RWPE1 (cell line): ENCODE data around the gene B3GLCT.

Source experiments
- CTCF ChIA-PET: fragments of 350-600 bp; sonication (Branson Sonifier 250); formaldehyde crosslinking; extraction: SDS; loops from one replicate; lab custom pipeline; 2021; lab: Yijun Ruan, JAX
- POLR2A ChIA-PET: fragments of 400-600 bp; formaldehyde crosslinking; extraction: SDS; loops from one replicate; lab custom pipeline; 2020; ENCODE audit warnings: antibody characterized with exemption; ENCODE audit not compliant: low non-redundant PET; lab: Yijun Ruan, JAX
- DNase-seq: peaks from one replicate; pipeline ENCODE4 v3.0.0; 2012; ENCODE audit warnings: low spot score
- H3K27ac ChIP-seq: fragments of 450-650 bp; 2 replicates; pipeline ENCODE4 v1.5.1; 2017
- TF ChIP-seq, protein P1 (sequence below): fragments of 450-650 bp; conservative IDR thresholded peaks from 2 replicates; pipeline ENCODE4 v1.5.1; 2017; ENCODE audit warnings: low read depth, mild to moderate bottlenecking

Gene B3GLCT

DNA sequence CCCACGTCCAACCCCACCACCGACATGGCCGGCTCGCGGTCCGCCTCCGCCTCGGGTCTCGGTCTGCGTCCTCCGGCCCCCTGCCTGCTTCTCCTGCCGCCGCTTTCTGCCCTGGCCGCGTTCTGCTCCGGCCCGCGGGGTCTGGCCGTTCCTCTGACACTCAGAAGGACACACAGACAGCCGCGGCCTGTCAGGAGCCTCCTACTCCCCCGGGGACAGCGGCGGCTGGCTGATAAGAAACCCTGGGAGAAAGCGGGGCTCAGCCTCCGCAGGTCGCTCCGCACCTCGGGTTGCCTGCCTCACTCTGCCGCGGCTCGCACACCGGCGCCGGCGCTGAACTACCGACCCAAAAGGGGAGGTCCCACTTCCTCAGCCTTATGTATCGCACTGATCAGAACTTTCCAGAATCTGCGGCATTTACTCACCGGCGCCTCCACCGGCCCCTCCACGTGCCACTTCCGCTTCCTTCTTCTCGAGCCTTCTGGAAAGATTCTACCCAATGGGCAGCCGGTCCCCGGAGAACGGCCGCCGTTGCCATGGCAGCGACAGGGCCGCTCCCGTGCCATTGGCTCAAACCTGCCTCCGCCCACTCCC, 38.1 kb upstream of the B3GLCT start, which contains the start of gene HSPH1:
HSPH1 (minus strand) TSS at position 348 of the 594 bp plus-strand sequence; CDS start at position 26, 322 bp downstream.
- TF ChIP-seq, protein P1, sequence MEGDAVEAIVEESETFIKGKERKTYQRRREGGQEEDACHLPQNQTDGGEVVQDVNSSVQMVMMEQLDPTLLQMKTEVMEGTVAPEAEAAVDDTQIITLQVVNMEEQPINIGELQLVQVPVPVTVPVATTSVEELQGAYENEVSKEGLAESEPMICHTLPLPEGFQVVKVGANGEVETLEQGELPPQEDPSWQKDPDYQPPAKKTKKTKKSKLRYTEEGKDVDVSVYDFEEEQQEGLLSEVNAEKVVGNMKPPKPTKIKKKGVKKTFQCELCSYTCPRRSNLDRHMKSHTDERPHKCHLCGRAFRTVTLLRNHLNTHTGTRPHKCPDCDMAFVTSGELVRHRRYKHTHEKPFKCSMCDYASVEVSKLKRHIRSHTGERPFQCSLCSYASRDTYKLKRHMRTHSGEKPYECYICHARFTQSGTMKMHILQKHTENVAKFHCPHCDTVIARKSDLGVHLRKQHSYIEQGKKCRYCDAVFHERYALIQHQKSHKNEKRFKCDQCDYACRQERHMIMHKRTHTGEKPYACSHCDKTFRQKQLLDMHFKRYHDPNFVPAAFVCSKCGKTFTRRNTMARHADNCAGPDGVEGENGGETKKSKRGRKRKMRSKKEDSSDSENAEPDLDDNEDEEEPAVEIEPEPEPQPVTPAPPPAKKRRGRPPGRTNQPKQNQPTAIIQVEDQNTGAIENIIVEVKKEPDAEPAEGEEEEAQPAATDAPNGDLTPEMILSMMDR, result peak; percentile 14; the same call in 1 of the 2 replicates
- CTCF ChIA-PET, result interaction anchor here (0.8 to 0.9 kb wide), 2 partner anchors 30 to 117 kb away, joined by 4 read pairs; no protein-coding TSS in a partner anchor
- peak; percentile 98 for DNase-seq
- peak within 1 kb of the TSS; percentile 93 for H3K27ac ChIP-seq
- POLR2A ChIA-PET, result no interaction called here

GRCh38 chr13:31162151-31163008, 37.4 kb upstream of the B3GLCT start:
- H3K27ac ChIP-seq, result peak overlapping the region; percentile 93
- peak; percentile 93 for DNase-seq
- ChIA-PET POLR2A (no interaction called here), CTCF (interaction anchor here (0.6 to 1.0 kb wide), 2 partner anchors 37 to 99 kb away, joined by 3 to 5 read pairs; partner anchors contain the start of gene B3GLCT)
- TF ChIP-seq, protein P1, result no peak

GRCh38 chr13:31166591-31166990, 33.2 kb upstream of the B3GLCT start:
- DNase-seq, result peak; percentile 45
- H3K27ac ChIP-seq, result no peak overlapping the region
- ChIA-PET CTCF (no interaction called here), POLR2A (no interaction called here)
- TF ChIP-seq, protein P1, result no peak

GRCh38 chr13:31167490-31167889, 32.3 kb upstream of the B3GLCT start:
- TF ChIP-seq, protein P1, result no peak
- no peak overlapping the region for H3K27ac ChIP-seq
- ChIA-PET CTCF (no interaction called here), POLR2A (no interaction called here)
- no peak for DNase-seq

GRCh38 chr13:31168166-31168565, 31.6 kb upstream of the B3GLCT start:
- ChIA-PET CTCF (no interaction called here), POLR2A (no interaction called here)
- no peak for DNase-seq
- H3K27ac ChIP-seq, result no peak overlapping the region
- TF ChIP-seq, protein P1, result no peak

DNA sequence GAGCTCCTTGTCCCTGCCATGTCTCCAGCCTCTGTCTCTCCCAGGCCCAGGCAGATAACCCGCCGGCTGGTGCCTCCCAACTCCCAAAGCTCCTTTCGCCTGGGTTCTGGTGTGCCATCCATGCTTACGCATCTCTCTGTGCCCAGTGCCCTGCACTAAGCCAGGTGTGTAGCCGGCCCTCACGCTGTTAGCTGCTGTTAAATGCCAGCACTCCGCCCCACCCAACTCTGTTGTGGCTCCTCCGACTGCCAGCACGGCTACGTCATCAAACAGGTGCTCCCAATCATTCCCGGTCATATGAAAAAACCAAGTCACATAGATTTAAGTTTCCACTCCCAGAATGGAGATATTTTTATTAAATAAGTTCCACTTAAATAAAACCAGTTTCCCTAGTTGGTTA, 31.0 kb upstream of the B3GLCT start:
- no peak for DNase-seq
- TF ChIP-seq, protein P1, result no peak
- ChIA-PET CTCF (interaction anchor here (0.7 kb wide), 1 partner anchor 13 kb away, joined by 5 read pairs; no protein-coding TSS in a partner anchor), POLR2A (no interaction called here)
- H3K27ac ChIP-seq, result no peak overlapping the region
